Measurements from ENCODE around the gene MARK1.

Gene MARK1

GRCh38 chr1:220690140-220691052 lies 162.5 kb downstream of the MARK1 start, which contains the start of gene C1orf115:
Gene C1orf115, plus strand, starts transcription at chr1:220690363. Its CDS starts 40 bp downstream, at chr1:220690403.
- DNase-seq (ENCODE audit: low read depth in 2 of 2) = peak; percentile 54 to 72

GRCh38 chr1:220691053-220691684 lies 163.2 kb downstream of the MARK1 start:
- no peak for DNase-seq (ENCODE audit: low read depth in 2 of 2)

- no peak for DNase-seq (ENCODE audit: low read depth in 2 of 2)
Observed at GRCh38 chr1:220692436-220693228, 164.7 kb downstream of the MARK1 start.

GRCh38 chr1:220694866-220695382 lies 167.0 kb downstream of the MARK1 start:
- DNase-seq (ENCODE audit: low read depth in 2 of 2) = no peak

GRCh38 chr1:220695426-220695825 lies 167.5 kb downstream of the MARK1 start:
- DNase-seq (ENCODE audit: low read depth in 2 of 2) = no peak

GRCh38 chr1:220696226-220696862 lies 168.4 kb downstream of the MARK1 start:
- DNase-seq (ENCODE audit: low read depth in 2 of 2) = no peak

- DNase-seq (ENCODE audit: low read depth in 2 of 2) = no peak
Observed at GRCh38 chr1:220696863-220697231, 168.9 kb downstream of the MARK1 start.

- DNase-seq (ENCODE audit: low read depth in 2 of 2) = no peak
Observed at GRCh38 chr1:220697326-220697725, 169.4 kb downstream of the MARK1 start.

GRCh38 chr1:220698607-220699016 lies 170.7 kb downstream of the MARK1 start:
- no peak for DNase-seq (ENCODE audit: low read depth in 2 of 2)

GRCh38 chr1:220699044-220699443 lies 171.1 kb downstream of the MARK1 start:
- DNase-seq (ENCODE audit: low read depth in 2 of 2) = no peak

- no peak for DNase-seq (ENCODE audit: low read depth in 2 of 2)
Observed at GRCh38 chr1:220700556-220701179, 172.7 kb downstream of the MARK1 start.

- DNase-seq (ENCODE audit: low read depth in 2 of 2) = no peak
Observed at GRCh38 chr1:220701974-220702373, 174.0 kb downstream of the MARK1 start.

- DNase-seq (ENCODE audit: low read depth in 2 of 2) = no peak
Observed at GRCh38 chr1:220702733-220703270, 174.9 kb downstream of the MARK1 start.

- no peak for DNase-seq (ENCODE audit: low read depth in 2 of 2)
Observed at GRCh38 chr1:220703305-220703704, 175.4 kb downstream of the MARK1 start.

GRCh38 chr1:220705782-220706181 lies 177.8 kb downstream of the MARK1 start:
- no peak for DNase-seq (ENCODE audit: low read depth in 2 of 2)

GRCh38 chr1:220706480-220706879 lies 178.5 kb downstream of the MARK1 start:
- DNase-seq (ENCODE audit: low read depth in 2 of 2) = no peak

GRCh38 chr1:220707160-220707559 lies 179.2 kb downstream of the MARK1 start:
- no peak for DNase-seq (ENCODE audit: low read depth in 2 of 2)

GRCh38 chr1:220708244-220708643 lies 180.3 kb downstream of the MARK1 start:
- DNase-seq (ENCODE audit: low read depth in 2 of 2) = no peak

GRCh38 chr1:220708936-220709801 lies 181.2 kb downstream of the MARK1 start:
- no peak for DNase-seq (ENCODE audit: low read depth in 2 of 2)

GRCh38 chr1:220710333-220710732 lies 182.4 kb downstream of the MARK1 start:
- DNase-seq (ENCODE audit: low read depth in 2 of 2) = no peak

Measured in stimulated activated CD4-positive, alpha-beta T cell treated with anti-CD3 and anti-CD28 coated beads, Interleukin-15, amount 100 ng/mL, for 48 hours (primary cell).